HL-60 (cell line): ENCODE data around the gene KCNMA1.

ENCODE experiments used
- DNase-seq, 2 experiments: peaks; one replicate each; pipeline ENCODE4 v3.0.0-alpha.2; 2010 to 2020; ENCODE audit warnings: low read depth in 1 of 2, low spot score in 1 of 2
- H3K27ac ChIP-seq: fragments of 250-450 bp; sonication (Bioruptor Pico); replicated peaks from 2 replicates; pipeline ENCODE4 v1.5.1; 2020; ENCODE audit warnings: mild to moderate bottlenecking, moderate library complexity
- H3K27me3 ChIP-seq: fragments of 250-450 bp; sonication (Bioruptor Pico); 2 replicates; pipeline ENCODE4 v1.5.1; 2021; ENCODE audit warnings: mild to moderate bottlenecking, moderate library complexity; ENCODE audit not compliant: insufficient read depth, poor library complexity, severe bottlenecking
- H3K4me3 ChIP-seq: replicated peaks from 2 replicates; pipeline ENCODE4 v1.5.1; 2011; ENCODE audit warnings: mild to moderate bottlenecking, control low read depth, low read length; ENCODE audit not compliant: insufficient read depth
- CTCF ChIP-seq: IDR thresholded peaks from one replicate; pipeline ENCODE4 v1.5.1; 2011; ENCODE audit warnings: low read length, control low read depth, inconsistent platforms; ENCODE audit not compliant: insufficient read depth
- GABPA ChIP-seq: IDR thresholded peaks from 2 replicates; pipeline ENCODE4 v1.6.1; 2012; ENCODE audit warnings: low read depth
- POLR2AphosphoS5 ChIP-seq: IDR thresholded peaks from 2 replicates; pipeline ENCODE4 v1.6.1; 2012; ENCODE audit warnings: low read depth
- SPI1 ChIP-seq: IDR thresholded peaks from 2 replicates; pipeline ENCODE4 v1.6.1; 2012; ENCODE audit warnings: low read depth, mild to moderate bottlenecking, borderline replicate concordance
- TF ChIP-seq, protein P1 (sequence below): IDR thresholded peaks from 2 replicates; pipeline ENCODE4 v1.6.1; 2012; ENCODE audit warnings: low read depth; ENCODE audit not compliant: insufficient replicate concordance

Gene KCNMA1

DNA sequence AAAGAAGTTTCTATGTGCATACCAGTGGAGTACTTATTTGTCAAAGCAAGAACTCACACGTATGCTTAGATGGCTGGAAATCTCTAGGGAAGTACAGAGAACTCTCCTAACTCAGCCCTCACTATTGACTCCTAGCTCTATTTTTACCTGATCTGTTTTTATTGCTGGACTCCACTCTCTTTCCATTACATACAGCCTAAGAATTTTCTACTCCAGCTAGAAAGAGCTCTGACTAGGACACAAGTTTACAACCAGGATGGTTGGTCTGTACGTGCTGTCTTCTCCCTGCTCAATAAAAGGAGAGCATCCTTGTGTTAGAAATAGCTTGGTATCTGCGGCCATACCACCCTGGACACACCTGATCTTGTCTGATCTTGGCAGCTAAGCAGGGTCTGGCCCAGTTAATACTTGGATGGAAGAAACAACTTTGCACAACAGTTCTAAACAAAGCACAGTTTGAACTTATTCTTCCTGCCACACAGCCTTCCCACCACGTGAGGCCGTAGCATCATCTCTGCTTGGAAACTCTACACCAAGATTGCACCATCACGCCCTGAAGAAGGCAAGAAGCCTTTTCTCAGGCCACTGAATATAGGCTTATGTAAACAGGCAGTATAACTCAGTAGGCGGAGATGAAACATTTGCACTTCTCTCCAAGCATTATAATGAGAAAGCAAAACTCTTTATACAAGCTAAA lies 50.7 kb downstream of the KCNMA1 start:
- Histone ChIP-seq H3K4me3 (no peak overlapping the region), H3K27me3 (no peaks in the 10 kb centered on the region), H3K27ac (no peak overlapping the region)
- TF ChIP-seq SPI1 (no peak), GABPA (no peak), POLR2AphosphoS5 (no peak), CTCF (no peak)
- TF ChIP-seq, protein P1, sequence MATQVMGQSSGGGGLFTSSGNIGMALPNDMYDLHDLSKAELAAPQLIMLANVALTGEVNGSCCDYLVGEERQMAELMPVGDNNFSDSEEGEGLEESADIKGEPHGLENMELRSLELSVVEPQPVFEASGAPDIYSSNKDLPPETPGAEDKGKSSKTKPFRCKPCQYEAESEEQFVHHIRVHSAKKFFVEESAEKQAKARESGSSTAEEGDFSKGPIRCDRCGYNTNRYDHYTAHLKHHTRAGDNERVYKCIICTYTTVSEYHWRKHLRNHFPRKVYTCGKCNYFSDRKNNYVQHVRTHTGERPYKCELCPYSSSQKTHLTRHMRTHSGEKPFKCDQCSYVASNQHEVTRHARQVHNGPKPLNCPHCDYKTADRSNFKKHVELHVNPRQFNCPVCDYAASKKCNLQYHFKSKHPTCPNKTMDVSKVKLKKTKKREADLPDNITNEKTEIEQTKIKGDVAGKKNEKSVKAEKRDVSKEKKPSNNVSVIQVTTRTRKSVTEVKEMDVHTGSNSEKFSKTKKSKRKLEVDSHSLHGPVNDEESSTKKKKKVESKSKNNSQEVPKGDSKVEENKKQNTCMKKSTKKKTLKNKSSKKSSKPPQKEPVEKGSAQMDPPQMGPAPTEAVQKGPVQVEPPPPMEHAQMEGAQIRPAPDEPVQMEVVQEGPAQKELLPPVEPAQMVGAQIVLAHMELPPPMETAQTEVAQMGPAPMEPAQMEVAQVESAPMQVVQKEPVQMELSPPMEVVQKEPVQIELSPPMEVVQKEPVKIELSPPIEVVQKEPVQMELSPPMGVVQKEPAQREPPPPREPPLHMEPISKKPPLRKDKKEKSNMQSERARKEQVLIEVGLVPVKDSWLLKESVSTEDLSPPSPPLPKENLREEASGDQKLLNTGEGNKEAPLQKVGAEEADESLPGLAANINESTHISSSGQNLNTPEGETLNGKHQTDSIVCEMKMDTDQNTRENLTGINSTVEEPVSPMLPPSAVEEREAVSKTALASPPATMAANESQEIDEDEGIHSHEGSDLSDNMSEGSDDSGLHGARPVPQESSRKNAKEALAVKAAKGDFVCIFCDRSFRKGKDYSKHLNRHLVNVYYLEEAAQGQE, result no peak
- no peak for DNase-seq

GRCh38 chr10:77584938-77585337 lies 52.7 kb downstream of the KCNMA1 start:
- Histone ChIP-seq H3K27me3 (no peaks in the 10 kb centered on the region), H3K4me3 (no peak overlapping the region), H3K27ac (no peak overlapping the region)
- no peak for DNase-seq
- TF ChIP-seq CTCF, result no peak
- TF ChIP-seq SPI1, result no peak
- TF ChIP-seq, protein P1, result no peak

DNA sequence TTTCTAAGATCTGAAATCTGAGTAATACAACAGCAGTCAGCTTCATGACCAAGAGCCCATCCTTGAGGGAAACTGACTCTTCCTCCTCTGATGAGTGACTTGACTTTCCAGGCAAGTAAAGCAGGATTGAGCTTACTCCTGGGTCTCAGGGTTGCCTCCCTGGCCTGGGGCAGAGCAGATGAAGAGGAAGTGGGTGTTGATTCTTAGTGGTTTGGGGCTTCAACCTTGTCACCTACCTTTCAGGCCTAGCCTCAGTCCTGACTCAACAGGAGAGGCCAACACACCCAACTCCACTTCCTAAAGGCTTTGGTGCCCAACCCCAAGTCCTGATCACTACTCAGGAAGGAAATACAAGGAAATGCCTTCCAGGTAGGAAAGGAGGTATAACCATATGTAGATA lies 54.1 kb downstream of the KCNMA1 start:
- TF ChIP-seq SPI1 (0 out of 2 replicates have a peak, but pooled peaks have one; percentile 11), GABPA (no peak)
- Histone ChIP-seq H3K27me3 (no peaks in the 10 kb centered on the region), H3K27ac (no peak overlapping the region), H3K4me3 (no peak overlapping the region)
- no peak for DNase-seq

DNA sequence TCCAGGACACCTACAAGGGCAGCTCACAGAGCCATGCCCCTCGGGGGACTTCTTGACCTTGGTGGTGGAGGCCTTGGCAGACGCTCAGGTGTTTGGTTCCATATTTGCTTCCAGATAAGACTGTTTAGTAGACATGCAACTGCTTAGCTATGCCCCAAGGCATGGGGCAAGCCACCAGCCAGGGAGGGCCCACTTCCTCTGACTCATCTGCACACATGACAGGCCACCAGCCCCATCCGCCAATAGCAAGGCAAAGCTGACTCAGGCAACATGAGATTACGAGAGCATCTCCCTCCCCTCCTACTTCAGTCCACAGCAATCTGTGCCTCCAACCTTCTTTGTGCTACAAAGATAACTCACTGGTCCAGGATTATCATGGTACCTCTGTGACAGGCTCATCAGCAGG lies 54.9 kb downstream of the KCNMA1 start:
- Histone ChIP-seq H3K4me3 (no peak overlapping the region), H3K27ac (no peak overlapping the region), H3K27me3 (no peaks in the 10 kb centered on the region)
- DNase-seq, result peak; percentile 4 to 8
- TF ChIP-seq, protein P1, result no peak
- TF ChIP-seq SPI1, result no peak
- TF ChIP-seq GABPA, result no peak
- TF ChIP-seq POLR2AphosphoS5, result no peak
- no peak for TF ChIP-seq CTCF
